Epithelial cell of prostate (primary cell): ENCODE data around the gene HLCS.
A peak's percentile ranks its signal among the peaks of the same experiment; 100 is the strongest.

Experiments used
- DNase-seq: peaks from one replicate; pipeline ENCODE4 v3.0.0-alpha.2; 2011; ENCODE audit warnings: low read depth, low spot score
- H3K27ac ChIP-seq: fragments of 450-650 bp; 2 replicates; pipeline ENCODE4 v1.5.1; 2017; ENCODE audit warnings: mild to moderate bottlenecking

HLCS gene

GRCh38 chr21:36791180-36791579, 175.3 kb downstream of the HLCS start:
- DNase-seq: no peak
- H3K27ac ChIP-seq: no peak overlapping the region

- H3K27ac ChIP-seq: no peak overlapping the region
- DNase-seq: no peak
These were observed 175.9 kb downstream of the HLCS start for GRCh38 chr21:36790616-36791015.

- no peak overlapping the region for H3K27ac ChIP-seq
- DNase-seq: no peak
These were observed 178.3 kb downstream of the HLCS start for GRCh38 chr21:36788120-36788638.

- H3K27ac ChIP-seq: no peak overlapping the region
- DNase-seq: no peak
These were observed 180.3 kb downstream of the HLCS start for GRCh38 chr21:36786186-36786585.

GRCh38 chr21:36785615-36786014, 180.9 kb downstream of the HLCS start:
- no peak overlapping the region for H3K27ac ChIP-seq

GRCh38 chr21:36784947-36785346, 181.5 kb downstream of the HLCS start:
- H3K27ac ChIP-seq: peak overlapping the region; percentile 59
- no peak for DNase-seq

More at GRCh38 chr21:36785615-36786014, 180.9 kb downstream of the HLCS start:
- DNase-seq: no peak

- peak; percentile 66 for DNase-seq
- peak overlapping the region; percentile 59 for H3K27ac ChIP-seq
These were observed 182.7 kb downstream of the HLCS start for GRCh38 chr21:36783612-36784374.

GRCh38 chr21:36780861-36781260, 185.6 kb downstream of the HLCS start:
- no peak overlapping the region for H3K27ac ChIP-seq
- DNase-seq: no peak

- no peak overlapping the region for H3K27ac ChIP-seq
- no peak for DNase-seq
These were observed 189.4 kb downstream of the HLCS start for GRCh38 chr21:36776981-36777617.

GRCh38 chr21:36773995-36774394, 192.5 kb downstream of the HLCS start:
- no peak for DNase-seq
- no peak overlapping the region for H3K27ac ChIP-seq

GRCh38 chr21:36773117-36773516, 193.4 kb downstream of the HLCS start:
- DNase-seq: peak; percentile 34
- peak overlapping the region; percentile 4 for H3K27ac ChIP-seq

- no peak for DNase-seq
- no peak overlapping the region for H3K27ac ChIP-seq
These were observed 197.2 kb downstream of the HLCS start for GRCh38 chr21:36769051-36769839.

GRCh38 chr21:36768496-36768895, 198.0 kb downstream of the HLCS start:
- no peak for DNase-seq
- H3K27ac ChIP-seq: no peak overlapping the region

- DNase-seq: no peak
- no peak overlapping the region for H3K27ac ChIP-seq
These were observed 199.4 kb downstream of the HLCS start for GRCh38 chr21:36767096-36767495.

- DNase-seq: no peak
- H3K27ac ChIP-seq: no peak overlapping the region
These were observed 200.0 kb downstream of the HLCS start for GRCh38 chr21:36766511-36766910.

GRCh38 chr21:36765229-36765628, 201.2 kb downstream of the HLCS start:
- DNase-seq: no peak
- H3K27ac ChIP-seq: no peak overlapping the region

GRCh38 chr21:36763305-36763704, 203.2 kb downstream of the HLCS start:
- H3K27ac ChIP-seq: no peak overlapping the region
- no peak for DNase-seq

- H3K27ac ChIP-seq: no peak overlapping the region
- no peak for DNase-seq
These were observed 203.8 kb downstream of the HLCS start for GRCh38 chr21:36762642-36763041.

GRCh38 chr21:36761685-36762084, 204.8 kb downstream of the HLCS start:
- no peak for DNase-seq
- H3K27ac ChIP-seq: no peak overlapping the region

- DNase-seq: no peak
- no peak overlapping the region for H3K27ac ChIP-seq
These were observed 207.0 kb downstream of the HLCS start for GRCh38 chr21:36759348-36760083.
